Measurements from ENCODE around the gene SOX18.
"Not testable (repeated sequence)": the region's sequence is repeated elsewhere in the genome, so short reads cannot be mapped to it uniquely, and the experiment has no call there.

The SOX18 gene

GRCh38 chr20:64090165-64090564, 40.7 kb upstream of the SOX18 start:
- Histone ChIP-seq H3K27me3 (ENCODE audit: control insufficient read depth in 5 of 5, insufficient read depth in 4 of 5, low read length in 5 of 5) (peaks cover 12 to 31% (median 26%) of the 10 kb centered on the region in 5 donors), H3K36me3 (ENCODE audit: control insufficient read depth in 5 of 5, insufficient read depth in 5 of 5, low read length in 5 of 5) (no peaks in the 10 kb centered on the region), H3K9ac (ENCODE audit: low read length in 5 of 5) (no peak overlapping the region), H3K4me3 (ENCODE audit: low read depth in 1 of 5, low read length in 5 of 5) (no peak overlapping the region), H3K9me3 (ENCODE audit: control insufficient read depth in 5 of 5, low read length in 5 of 5) (no peaks in the 10 kb centered on the region), H3K4me1 (ENCODE audit: control insufficient read depth in 5 of 5, insufficient read depth in 5 of 5, low read length in 5 of 5) (no peaks in the 10 kb centered on the region), H3K27ac (ENCODE audit: low read depth, low read length) (no peak overlapping the region)

GRCh38 chr20:64088586-64088985, 39.1 kb upstream of the SOX18 start:
- Histone ChIP-seq H3K27me3 (ENCODE audit: control insufficient read depth in 5 of 5, insufficient read depth in 4 of 5, low read length in 5 of 5) (peaks cover 19 to 46% (median 40%) of the 10 kb centered on the region in 5 donors), H3K4me1 (ENCODE audit: control insufficient read depth in 5 of 5, insufficient read depth in 5 of 5, low read length in 5 of 5) (peaks cover 0 to 11% (median 9%) of the 10 kb centered on the region in 5 donors)
- not testable (repeated sequence) for H3K36me3 ChIP-seq (ENCODE audit: control insufficient read depth in 5 of 5, insufficient read depth in 5 of 5, low read length in 5 of 5); H3K9me3 ChIP-seq (ENCODE audit: control insufficient read depth in 5 of 5, low read length in 5 of 5); H3K9ac ChIP-seq (ENCODE audit: low read length in 5 of 5); H3K4me3 ChIP-seq (ENCODE audit: low read depth in 1 of 5, low read length in 5 of 5); H3K27ac ChIP-seq (ENCODE audit: low read depth, low read length)

DNA sequence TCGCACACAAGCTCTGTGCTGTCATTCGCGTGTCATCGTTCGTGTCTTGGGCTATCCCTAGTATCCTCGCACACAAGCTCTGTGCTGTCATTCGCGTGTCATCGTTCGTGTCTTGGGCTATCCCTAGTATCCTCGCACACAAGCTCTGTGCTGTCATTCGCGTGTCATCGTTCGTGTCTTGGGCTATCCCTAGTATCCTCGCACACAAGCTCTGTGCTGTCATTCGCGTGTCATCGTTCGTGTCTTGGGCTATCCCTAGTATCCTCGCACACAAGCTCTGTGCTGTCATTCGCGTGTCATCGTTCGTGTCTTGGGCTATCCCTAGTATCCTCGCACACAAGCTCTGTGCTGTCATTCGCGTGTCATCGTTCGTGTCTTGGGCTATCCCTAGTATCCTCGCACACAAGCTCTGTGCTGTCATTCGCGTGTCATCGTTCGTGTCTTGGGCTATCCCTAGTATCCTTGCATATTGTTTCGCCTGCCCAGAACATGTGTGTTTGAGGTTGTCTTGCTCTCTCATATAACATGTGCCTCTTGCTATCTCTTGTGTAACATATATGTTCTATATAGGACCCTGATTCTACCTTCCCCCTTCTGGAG, 37.9 kb upstream of the SOX18 start:
- H3K9me3 ChIP-seq (ENCODE audit: control insufficient read depth in 5 of 5, low read length in 5 of 5); H3K9ac ChIP-seq (ENCODE audit: low read length in 5 of 5); H3K27ac ChIP-seq (ENCODE audit: low read depth, low read length); H3K4me3 ChIP-seq (ENCODE audit: low read depth in 1 of 5, low read length in 5 of 5); H3K36me3 ChIP-seq (ENCODE audit: control insufficient read depth in 5 of 5, insufficient read depth in 5 of 5, low read length in 5 of 5): not testable (repeated sequence)
- H3K27me3 ChIP-seq (ENCODE audit: control insufficient read depth in 5 of 5, insufficient read depth in 4 of 5, low read length in 5 of 5) = peaks cover 19 to 43% (median 35%) of the 10 kb centered on the region in 5 donors
- H3K4me1 ChIP-seq (ENCODE audit: control insufficient read depth in 5 of 5, insufficient read depth in 5 of 5, low read length in 5 of 5) = peaks cover 0 to 22% (median 18%) of the 10 kb centered on the region in 5 donors

DNA sequence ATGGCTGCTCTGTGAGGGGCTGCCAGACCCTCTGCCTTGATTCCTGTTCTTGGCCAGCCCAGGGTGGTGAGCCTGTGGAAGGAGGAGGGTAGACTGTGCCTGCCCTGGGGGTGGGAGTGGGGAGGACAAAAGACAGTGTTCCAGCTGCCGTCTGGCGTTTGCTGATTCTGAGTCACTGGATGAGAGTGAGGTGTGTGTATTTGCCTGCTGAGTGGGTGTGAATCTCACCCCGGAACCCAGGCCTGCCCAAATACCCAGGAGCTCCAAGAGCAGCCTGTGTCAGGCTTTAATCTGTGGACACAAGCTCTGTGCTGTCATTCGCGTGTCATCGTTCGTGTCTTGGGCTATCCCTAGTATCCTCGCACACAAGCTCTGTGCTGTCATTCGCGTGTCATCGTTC, 37.4 kb upstream of the SOX18 start:
- Histone ChIP-seq H3K4me1 (ENCODE audit: control insufficient read depth in 5 of 5, insufficient read depth in 5 of 5, low read length in 5 of 5) (peaks cover 0 to 27% (median 23%) of the 10 kb centered on the region in 5 donors), H3K36me3 (ENCODE audit: control insufficient read depth in 5 of 5, insufficient read depth in 5 of 5, low read length in 5 of 5) (no peaks in the 10 kb centered on the region), H3K27ac (ENCODE audit: low read depth, low read length) (no peak overlapping the region), H3K9ac (ENCODE audit: low read length in 5 of 5) (no peak overlapping the region), H3K9me3 (ENCODE audit: control insufficient read depth in 5 of 5, low read length in 5 of 5) (no peaks in the 10 kb centered on the region), H3K27me3 (ENCODE audit: control insufficient read depth in 5 of 5, insufficient read depth in 4 of 5, low read length in 5 of 5) (peaks cover 19 to 43% (median 33%) of the 10 kb centered on the region in 5 donors), H3K4me3 (ENCODE audit: low read depth in 1 of 5, low read length in 5 of 5) (no peak overlapping the region)

DNA sequence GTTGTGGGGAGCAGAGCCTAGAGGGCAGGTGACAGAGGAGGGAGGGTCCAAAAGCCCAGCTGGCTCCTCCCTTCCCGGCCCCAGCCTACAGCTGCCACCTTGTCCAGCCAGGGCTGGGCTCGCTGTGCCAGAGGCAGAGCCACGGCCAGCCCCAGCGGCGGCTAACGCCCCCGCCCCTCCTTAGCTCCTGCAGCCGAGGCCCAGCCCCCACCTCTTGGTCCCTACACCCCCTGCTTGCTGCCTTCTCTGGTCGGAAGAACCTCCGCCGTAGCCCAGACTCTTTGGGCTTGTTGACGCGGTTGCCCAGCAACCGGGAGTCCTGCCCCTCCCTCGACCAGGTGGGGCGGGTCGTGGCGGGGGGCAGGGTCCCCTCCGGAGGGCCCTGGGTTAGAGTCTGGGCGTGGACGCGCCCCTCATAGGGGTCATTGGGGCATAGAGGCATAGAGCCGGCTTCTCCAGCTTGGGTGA, 35.3 kb upstream of the SOX18 start:
- Histone ChIP-seq H3K4me3 (ENCODE audit: low read depth in 1 of 5, low read length in 5 of 5) (no peak overlapping the region), H3K4me1 (ENCODE audit: control insufficient read depth in 5 of 5, insufficient read depth in 5 of 5, low read length in 5 of 5) (peaks cover 0 to 45% (median 35%) of the 10 kb centered on the region in 5 donors)

GRCh38 chr20:64083804-64084684, 34.6 kb upstream of the SOX18 start, which contains the start of gene LKAAEAR1:
Gene LKAAEAR1, minus strand, starts transcription at chr20:64084398. Its CDS starts 179 bp downstream, at chr20:64084219.
- Histone ChIP-seq H3K27ac (ENCODE audit: low read depth, low read length) (no peak within 1 kb of the TSS), H3K9me3 (ENCODE audit: control insufficient read depth in 5 of 5, low read length in 5 of 5) (no peaks in the 10 kb centered on the region), H3K4me1 (ENCODE audit: control insufficient read depth in 5 of 5, insufficient read depth in 5 of 5, low read length in 5 of 5) (peaks cover 0 to 51% (median 39%) of the 10 kb centered on the region in 5 donors), H3K9ac (ENCODE audit: low read length in 5 of 5) (peak within 1 kb of the TSS in 1 of 5 donors; percentile 41), H3K4me3 (ENCODE audit: low read depth in 1 of 5, low read length in 5 of 5) (peak within 1 kb of the TSS in 4 of 5 donors; percentile 32 to 77 (median 67)), H3K27me3 (ENCODE audit: control insufficient read depth in 5 of 5, insufficient read depth in 4 of 5, low read length in 5 of 5) (peaks cover 19 to 38% (median 31%) of the 10 kb centered on the region in 5 donors), H3K36me3 (ENCODE audit: control insufficient read depth in 5 of 5, insufficient read depth in 5 of 5, low read length in 5 of 5) (no peaks in the 10 kb centered on the region)

More for the DNA sequence above, 35.3 kb upstream of the SOX18 start:
- Histone ChIP-seq H3K9me3 (ENCODE audit: control insufficient read depth in 5 of 5, low read length in 5 of 5) (no peaks in the 10 kb centered on the region), H3K27me3 (ENCODE audit: control insufficient read depth in 5 of 5, insufficient read depth in 4 of 5, low read length in 5 of 5) (peaks cover 19 to 38% (median 33%) of the 10 kb centered on the region in 5 donors), H3K27ac (ENCODE audit: low read depth, low read length) (no peak overlapping the region), H3K9ac (ENCODE audit: low read length in 5 of 5) (no peak overlapping the region), H3K36me3 (ENCODE audit: control insufficient read depth in 5 of 5, insufficient read depth in 5 of 5, low read length in 5 of 5) (no peaks in the 10 kb centered on the region)

GRCh38 chr20:64083378-64083803, 34.0 kb upstream of the SOX18 start:
- Histone ChIP-seq H3K9ac (ENCODE audit: low read length in 5 of 5) (peak overlapping the region in 1 of 5 donors; percentile 41), H3K27ac (ENCODE audit: low read depth, low read length) (no peak overlapping the region), H3K4me3 (ENCODE audit: low read depth in 1 of 5, low read length in 5 of 5) (peak overlapping the region in 4 of 5 donors; percentile 32 to 77 (median 67))

DNA sequence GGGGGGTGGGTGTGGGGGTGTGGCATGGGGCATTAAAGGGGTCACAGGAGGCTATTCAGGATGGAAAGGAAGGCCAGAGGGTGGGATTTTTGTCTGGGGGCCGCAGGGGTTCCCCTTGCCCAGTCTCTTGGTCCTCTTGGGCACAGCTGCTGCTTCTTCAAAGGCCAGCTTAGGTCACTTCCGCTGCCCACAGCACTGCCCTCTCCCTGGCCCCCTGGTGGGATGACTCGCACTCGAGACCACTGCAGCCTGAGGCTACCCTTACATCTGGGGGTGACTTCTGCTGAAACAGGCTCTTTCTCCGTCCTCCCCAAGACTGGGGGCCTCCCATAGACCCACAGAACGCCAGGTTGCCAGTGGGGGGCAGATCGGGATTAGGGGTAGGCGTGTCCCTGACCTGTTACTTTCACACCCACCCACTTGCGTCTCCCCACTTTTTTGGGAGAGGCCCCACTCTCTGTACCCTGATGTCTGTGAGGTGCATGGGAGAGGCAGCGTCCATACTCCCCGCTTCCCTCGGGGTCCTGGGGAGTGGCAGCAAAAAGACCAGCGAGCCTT, 33.5 kb upstream of the SOX18 start:
- H3K27ac ChIP-seq (ENCODE audit: low read depth, low read length) = no peak overlapping the region
- H3K9ac ChIP-seq (ENCODE audit: low read length in 5 of 5) = peak overlapping the region in 1 of 5 donors; percentile 41
- peaks cover 19 to 30% (median 26%) of the 10 kb centered on the region in 5 donors for H3K27me3 ChIP-seq (ENCODE audit: control insufficient read depth in 5 of 5, insufficient read depth in 4 of 5, low read length in 5 of 5)
- peak overlapping the region in 3 of 5 donors; percentile 17 to 77 (median 58) for H3K4me3 ChIP-seq (ENCODE audit: low read depth in 1 of 5, low read length in 5 of 5)
- H3K4me1 ChIP-seq (ENCODE audit: control insufficient read depth in 5 of 5, insufficient read depth in 5 of 5, low read length in 5 of 5) = peaks cover 0 to 62% (median 50%) of the 10 kb centered on the region in 5 donors
- no peaks in the 10 kb centered on the region for H3K9me3 ChIP-seq (ENCODE audit: control insufficient read depth in 5 of 5, low read length in 5 of 5)
- H3K36me3 ChIP-seq (ENCODE audit: control insufficient read depth in 5 of 5, insufficient read depth in 5 of 5, low read length in 5 of 5) = no peaks in the 10 kb centered on the region

More at GRCh38 chr20:64083378-64083803, 34.0 kb upstream of the SOX18 start:
- Histone ChIP-seq H3K4me1 (ENCODE audit: control insufficient read depth in 5 of 5, insufficient read depth in 5 of 5, low read length in 5 of 5) (peaks cover 0 to 57% (median 45%) of the 10 kb centered on the region in 5 donors), H3K36me3 (ENCODE audit: control insufficient read depth in 5 of 5, insufficient read depth in 5 of 5, low read length in 5 of 5) (no peaks in the 10 kb centered on the region), H3K9me3 (ENCODE audit: control insufficient read depth in 5 of 5, low read length in 5 of 5) (no peaks in the 10 kb centered on the region), H3K27me3 (ENCODE audit: control insufficient read depth in 5 of 5, insufficient read depth in 4 of 5, low read length in 5 of 5) (peaks cover 19 to 34% (median 28%) of the 10 kb centered on the region in 5 donors)

- no peaks in the 10 kb centered on the region for H3K9me3 ChIP-seq (ENCODE audit: control insufficient read depth in 5 of 5, low read length in 5 of 5)
- peaks cover 15 to 27% (median 22%) of the 10 kb centered on the region in 5 donors for H3K27me3 ChIP-seq (ENCODE audit: control insufficient read depth in 5 of 5, insufficient read depth in 4 of 5, low read length in 5 of 5)
- no peak overlapping the region for H3K4me3 ChIP-seq (ENCODE audit: low read depth in 1 of 5, low read length in 5 of 5)
- H3K9ac ChIP-seq (ENCODE audit: low read length in 5 of 5) = no peak overlapping the region
- peaks cover 0 to 69% (median 57%) of the 10 kb centered on the region in 5 donors for H3K4me1 ChIP-seq (ENCODE audit: control insufficient read depth in 5 of 5, insufficient read depth in 5 of 5, low read length in 5 of 5)
- H3K27ac ChIP-seq (ENCODE audit: low read depth, low read length) = no peak overlapping the region
- H3K36me3 ChIP-seq (ENCODE audit: control insufficient read depth in 5 of 5, insufficient read depth in 5 of 5, low read length in 5 of 5) = no peaks in the 10 kb centered on the region
Observed at GRCh38 chr20:64082126-64082731, 32.8 kb upstream of the SOX18 start.
